K562 (cell line): Measurements from ENCODE around the gene E2F1. TPM values are rescaled to one million over a fixed set of nuclear protein-coding genes. Genes with fewer than 3 reads are reported as not detected.

ENCODE experiments used
- MGA ChIP-seq: fragments of 450-650 bp; IDR thresholded peaks from 2 replicates; pipeline ENCODE4 v1.6.1; 2016; ENCODE audit warnings: mild to moderate bottlenecking, moderate library complexity
- SMAD4 ChIP-seq: fragments of 250-450 bp; sonication (Bioruptor Pico); conservative IDR thresholded peaks from 2 replicates; pipeline ENCODE4 v1.8.0; 2021; ENCODE audit warnings: inconsistent platforms, mild to moderate bottlenecking, moderate library complexity
- ZNF778 ChIP-seq: fragments of 450-650 bp; formaldehyde crosslinking; IDR thresholded peaks from 2 replicates; pipeline ENCODE4 v1.4.0; 2020; ENCODE audit warnings: mild to moderate bottlenecking, moderate library complexity
- polyA plus RNA-seq, 8 experiments: library from polyadenylated mRNA; depleted of rRNA in 4 of 8; stranded (reverse) in 5 of 8; unstranded in 3 of 8; fragments of >200 nt; fragmentation: Nextera tagmentation in 2 of 8; fragmentation: Illumina TruSeq in 1 of 8; extraction: Ambion mirVana in 2 of 8; extraction: Trizol in 1 of 8; gene quantifications; 2 replicates each; pipeline versions ENCODE4 v1.2.1 to v1.2.3, GENCODE V29; 2011 to 2014; ENCODE audit warnings: inconsistent platforms in 1 of 8, missing spikeins in 1 of 8
- total RNA-seq, 7 experiments: library from RNA; depleted of rRNA in 6 of 7; stranded (reverse); fragments of >200 nt in 6 of 7; fragmentation: Illumina TruSeq in 2 of 7; extraction: Trizol in 2 of 7; gene quantifications; 2 replicates each; pipeline versions ENCODE4 v1.2.1 to v1.2.3, GENCODE V29; 2011 to 2021; ENCODE audit warnings: low replicate concordance in 1 of 7

E2F1 gene
- total and polyA plus RNA-seq, 9 of the 15 experiments (the other 6 are each of a cell fraction or from before 2014, with no cell fraction given), result 0.14 to 30.6 (median 13.1) TPM

GRCh38 chr20:33680686-33681085 lies 5.5 kb downstream of the E2F1 start (continued):
- TF ChIP-seq MGA (no peak), SMAD4 (CRISPR knock-in tag) (no peak), ZNF778 (CRISPR knock-in tag) (no peak)
